Measurements from ENCODE around the gene WDCP.

GRCh38 chr2:24054366-24055010 is 7.3 kb upstream of the WDCP start:
- TF ChIP-seq ATF2 (IDR thresholded peaks at IDR 0.05; ENCODE audit: low read length) (no peak), CTCF (IDR thresholded peaks at IDR 0.05 in 2 of 3, conservative IDR thresholded peaks at IDR 0.05 in 1 of 3; ENCODE audit: control insufficient read depth in 2 of 3, extremely low read depth in 1 of 3, insufficient read depth in 1 of 3, low read depth in 3 of 3, low read length in 3 of 3) (no peak), SUZ12 (IDR thresholded peaks at IDR 0.05; ENCODE audit: unreplicated experiment) (no peak), YBX1 (IDR thresholded peaks at IDR 0.05) (no peak), MYC (IDR thresholded peaks at IDR 0.05; ENCODE audit: insufficient read depth, insufficient read length, insufficient replicate concordance, low read length, severe bottlenecking) (no peak), TAF1 (IDR thresholded peaks at IDR 0.05; ENCODE audit: borderline replicate concordance, low read depth, low read length) (no peak), KAT2A (conservative IDR thresholded peaks at IDR 0.05; ENCODE audit: control insufficient read depth, low read depth, low read length) (no peak), CHD4 (IDR thresholded peaks at IDR 0.05) (no peak), POLR2A (IDR thresholded peaks at IDR 0.05; ENCODE audit: low read depth, low read length) (no peak)

Measured in GM12878 (cell line).